Measurements from ENCODE around the gene MAGIX.

- TF ChIP-seq OSR1 (CRISPR knock-in tag; IDR thresholded peaks at IDR 0.05) (no peak), ISL1 (CRISPR knock-in tag; IDR thresholded peaks at IDR 0.05) (no peak), ZFP3 (CRISPR knock-in tag; IDR thresholded peaks at IDR 0.05) (no peak), ZC3H10 (CRISPR knock-in tag; IDR thresholded peaks at IDR 0.05) (no peak), BACH2 (CRISPR knock-in tag; IDR thresholded peaks at IDR 0.05; ENCODE audit: borderline replicate concordance) (no peak), ZNF8 (CRISPR knock-in tag; IDR thresholded peaks at IDR 0.05) (no peak), TCF4 (CRISPR knock-in tag; IDR thresholded peaks at IDR 0.05; ENCODE audit: borderline replicate concordance) (no peak)
Measured at GRCh38 chrX:49178537-49178936, 16.0 kb downstream of the MAGIX start.
